ENCODE results near the gene NET1.

Gene NET1

DNA sequence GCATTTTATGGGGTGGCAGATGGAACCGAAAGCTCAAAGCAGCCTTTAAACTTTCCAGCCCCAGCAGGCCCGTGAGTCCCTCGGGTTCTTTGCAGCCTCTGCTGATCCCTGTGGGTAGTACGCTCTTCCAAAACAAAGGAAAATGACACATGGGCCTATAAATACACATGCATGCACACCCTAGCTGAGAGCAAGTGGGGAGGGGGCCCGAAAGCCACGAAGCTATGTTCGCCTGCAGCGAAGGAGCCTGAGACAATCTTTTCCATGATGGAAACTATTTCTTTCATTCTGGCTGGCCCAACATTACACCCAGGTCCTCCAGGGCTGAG lies 54.8 kb downstream of the NET1 start:
- no peak overlapping the region for H3K4me2 ChIP-seq (ENCODE audit: insufficient read depth, low read length)
- no peaks in the 10 kb centered on the region for H3K27me3 ChIP-seq (ENCODE audit: insufficient read depth, low read length, poor library complexity)
- no peak for ATAC-seq (ENCODE audit: insufficient read depth, low read depth)
- H4K20me1 ChIP-seq (ENCODE audit: insufficient read depth, low read length) = no peaks in the 10 kb centered on the region; the same call in 1 of the 2 replicates
- no peaks in the 10 kb centered on the region for H3K79me2 ChIP-seq (ENCODE audit: insufficient read depth, low read length)
- no peak overlapping the region for H3K4me3 ChIP-seq (ENCODE audit: low read depth in 1 of 2, low read length in 2 of 2)
- no peak for TF ChIP-seq EZH2 (IDR thresholded peaks at IDR 0.05; ENCODE audit: borderline replicate concordance, low read depth, low read length, severe bottlenecking)
- TF ChIP-seq, protein P1, sequence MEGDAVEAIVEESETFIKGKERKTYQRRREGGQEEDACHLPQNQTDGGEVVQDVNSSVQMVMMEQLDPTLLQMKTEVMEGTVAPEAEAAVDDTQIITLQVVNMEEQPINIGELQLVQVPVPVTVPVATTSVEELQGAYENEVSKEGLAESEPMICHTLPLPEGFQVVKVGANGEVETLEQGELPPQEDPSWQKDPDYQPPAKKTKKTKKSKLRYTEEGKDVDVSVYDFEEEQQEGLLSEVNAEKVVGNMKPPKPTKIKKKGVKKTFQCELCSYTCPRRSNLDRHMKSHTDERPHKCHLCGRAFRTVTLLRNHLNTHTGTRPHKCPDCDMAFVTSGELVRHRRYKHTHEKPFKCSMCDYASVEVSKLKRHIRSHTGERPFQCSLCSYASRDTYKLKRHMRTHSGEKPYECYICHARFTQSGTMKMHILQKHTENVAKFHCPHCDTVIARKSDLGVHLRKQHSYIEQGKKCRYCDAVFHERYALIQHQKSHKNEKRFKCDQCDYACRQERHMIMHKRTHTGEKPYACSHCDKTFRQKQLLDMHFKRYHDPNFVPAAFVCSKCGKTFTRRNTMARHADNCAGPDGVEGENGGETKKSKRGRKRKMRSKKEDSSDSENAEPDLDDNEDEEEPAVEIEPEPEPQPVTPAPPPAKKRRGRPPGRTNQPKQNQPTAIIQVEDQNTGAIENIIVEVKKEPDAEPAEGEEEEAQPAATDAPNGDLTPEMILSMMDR (IDR thresholded peaks at IDR 0.05; ENCODE audit: borderline replicate concordance, extremely low read depth, low read length, poor library complexity, severe bottlenecking) = no peak
- no peak for DNase-seq
- H3K9me3 ChIP-seq (ENCODE audit: insufficient read depth, low read length, severe bottlenecking) = peaks cover 3% of the 10 kb centered on the region
- no peaks in the 10 kb centered on the region for H3K36me3 ChIP-seq (ENCODE audit: insufficient read depth, low read length)
- H3K4me1 ChIP-seq (ENCODE audit: insufficient read depth, low read length) = no peaks in the 10 kb centered on the region
- H3K27ac ChIP-seq (ENCODE audit: low read length) = no peak overlapping the region
- H3K9ac ChIP-seq (ENCODE audit: low read depth, low read length) = no peak overlapping the region
- H2AFZ ChIP-seq (ENCODE audit: low read depth, low read length) = no peak overlapping the region

DNA sequence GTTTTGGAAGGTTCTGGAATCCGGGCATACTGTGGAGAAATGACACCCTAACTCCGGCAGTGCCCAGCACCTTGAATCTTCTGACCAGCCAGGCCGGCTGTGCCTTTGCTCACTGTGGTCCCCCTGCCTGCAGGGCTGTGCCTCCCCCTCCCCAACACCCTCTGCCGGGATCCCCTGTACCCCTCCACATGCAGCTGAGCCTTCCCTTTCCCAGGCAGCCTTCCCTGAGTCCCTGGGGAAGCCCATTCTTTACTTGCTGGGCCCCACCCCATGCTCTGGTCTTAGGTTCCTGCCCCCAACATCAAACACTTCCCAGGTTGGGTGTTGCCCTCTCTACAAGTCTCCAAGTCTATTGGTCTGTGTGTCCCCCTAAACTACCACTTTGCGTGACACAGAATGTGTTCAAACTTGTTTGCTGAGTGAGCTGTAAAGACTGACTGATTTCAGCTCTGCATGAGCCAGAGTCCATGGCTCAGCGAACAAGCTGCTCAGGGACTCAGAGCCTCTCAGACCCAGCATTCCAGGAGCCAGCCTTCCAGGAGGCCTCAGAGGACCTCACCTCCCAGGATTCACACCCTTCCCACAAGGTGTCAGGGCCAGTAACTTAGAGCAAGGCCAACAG lies 55.4 kb downstream of the NET1 start:
- no peaks in the 10 kb centered on the region for H3K27me3 ChIP-seq (ENCODE audit: insufficient read depth, low read length, poor library complexity)
- no peak for DNase-seq
- H4K20me1 ChIP-seq (ENCODE audit: insufficient read depth, low read length) = no peaks in the 10 kb centered on the region; the same call in 1 of the 2 replicates
- H3K27ac ChIP-seq (ENCODE audit: low read length) = no peak overlapping the region
- no peaks in the 10 kb centered on the region for H3K79me2 ChIP-seq (ENCODE audit: insufficient read depth, low read length)
- H3K9me3 ChIP-seq (ENCODE audit: insufficient read depth, low read length, severe bottlenecking) = peaks cover 3% of the 10 kb centered on the region
- no peak overlapping the region for H2AFZ ChIP-seq (ENCODE audit: low read depth, low read length)
- H3K4me3 ChIP-seq (ENCODE audit: low read depth in 1 of 2, low read length in 2 of 2) = no peak overlapping the region
- no peak overlapping the region for H3K4me2 ChIP-seq (ENCODE audit: insufficient read depth, low read length)
- TF ChIP-seq EZH2 (IDR thresholded peaks at IDR 0.05; ENCODE audit: borderline replicate concordance, low read depth, low read length, severe bottlenecking) = no peak
- TF ChIP-seq, protein P1 (IDR thresholded peaks at IDR 0.05; ENCODE audit: borderline replicate concordance, extremely low read depth, low read length, poor library complexity, severe bottlenecking) = no peak
- H3K36me3 ChIP-seq (ENCODE audit: insufficient read depth, low read length) = no peaks in the 10 kb centered on the region
- no peak for ATAC-seq (ENCODE audit: insufficient read depth, low read depth)
- no peak overlapping the region for H3K9ac ChIP-seq (ENCODE audit: low read depth, low read length)
- H3K4me1 ChIP-seq (ENCODE audit: insufficient read depth, low read length) = no peaks in the 10 kb centered on the region

DNA sequence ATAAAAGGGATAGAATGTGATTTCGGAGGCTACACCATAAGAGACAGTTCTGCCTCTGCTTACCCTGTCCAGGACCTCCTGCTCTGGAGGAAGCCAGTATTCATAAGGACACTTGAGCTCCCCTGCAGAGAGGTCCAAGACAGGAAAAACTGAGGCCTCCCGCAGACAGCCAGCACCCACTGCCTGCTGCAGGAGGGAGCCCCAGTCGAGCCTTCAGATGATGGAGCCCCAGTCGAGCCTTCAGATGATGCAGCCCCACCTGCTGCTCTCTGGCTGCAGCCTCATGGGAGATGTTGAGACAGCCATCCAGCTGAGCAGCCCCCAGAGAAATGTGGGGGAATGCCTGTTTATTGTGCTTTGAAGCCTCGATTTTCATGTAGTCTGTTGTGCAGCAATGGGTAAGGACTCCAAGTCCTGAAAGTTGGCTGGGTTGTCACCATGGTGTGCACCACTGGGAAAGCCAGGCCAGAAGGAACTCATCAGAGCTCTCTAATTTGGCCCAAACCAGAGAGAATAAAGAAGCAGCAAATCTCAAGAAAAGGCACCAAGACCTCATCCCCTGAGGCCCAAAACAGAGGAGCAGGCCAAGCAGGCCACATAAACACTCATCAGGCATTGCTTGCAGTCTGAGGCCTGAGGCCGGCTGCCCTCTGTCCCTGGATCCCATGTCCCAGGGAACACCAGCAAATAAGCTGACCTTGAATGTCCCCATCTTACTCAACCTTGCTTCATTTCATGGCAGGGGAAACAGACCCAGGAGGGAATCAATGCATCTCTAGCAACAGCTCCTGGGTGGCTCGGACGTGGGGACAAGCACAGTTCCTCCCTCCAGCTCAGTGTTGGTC lies 56.1 kb downstream of the NET1 start:
- Histone ChIP-seq H3K9me3 (ENCODE audit: insufficient read depth, low read length, severe bottlenecking) (peaks cover 3% of the 10 kb centered on the region), H3K27me3 (ENCODE audit: insufficient read depth, low read length, poor library complexity) (no peaks in the 10 kb centered on the region), H3K27ac (ENCODE audit: low read length) (no peak overlapping the region), H3K4me3 (ENCODE audit: low read depth in 1 of 2, low read length in 2 of 2) (no peak overlapping the region), H3K79me2 (ENCODE audit: insufficient read depth, low read length) (no peaks in the 10 kb centered on the region), H3K36me3 (ENCODE audit: insufficient read depth, low read length) (no peaks in the 10 kb centered on the region), H3K4me2 (ENCODE audit: insufficient read depth, low read length) (no peak overlapping the region), H3K4me1 (ENCODE audit: insufficient read depth, low read length) (no peaks in the 10 kb centered on the region), H2AFZ (ENCODE audit: low read depth, low read length) (no peak overlapping the region), H3K9ac (ENCODE audit: low read depth, low read length) (no peak overlapping the region), H4K20me1 (ENCODE audit: insufficient read depth, low read length) (no peaks in the 10 kb centered on the region; the same call in 1 of the 2 replicates)
- no peak for DNase-seq
- TF ChIP-seq, protein P1 (IDR thresholded peaks at IDR 0.05; ENCODE audit: borderline replicate concordance, extremely low read depth, low read length, poor library complexity, severe bottlenecking) = no peak
- TF ChIP-seq EZH2 (IDR thresholded peaks at IDR 0.05; ENCODE audit: borderline replicate concordance, low read depth, low read length, severe bottlenecking) = no peak
- ATAC-seq (ENCODE audit: insufficient read depth, low read depth) = no peak
